GM21526 (cell line): Measurements from ENCODE around the gene KCNH5.

ENCODE experiments used
- ATAC-seq: cut with Tn5 transposase; IDR thresholded peaks from one replicate; pipeline ENCODE4 v1.9.1; 2021; ENCODE audit warnings: moderate library complexity; ENCODE audit not compliant: unreplicated experiment, low FRiP score

Gene KCNH5

GRCh38 chr14:63009495-63009894, 35.8 kb downstream of the KCNH5 start:
- no peak for ATAC-seq

GRCh38 chr14:63006531-63006930, 38.7 kb downstream of the KCNH5 start:
- ATAC-seq, result no peak

- ATAC-seq, result no peak
Observed at GRCh38 chr14:62994096-62994495, 51.2 kb downstream of the KCNH5 start.

GRCh38 chr14:62988967-62989366, 56.3 kb downstream of the KCNH5 start:
- ATAC-seq, result no peak

GRCh38 chr14:62983821-62984220, 61.4 kb downstream of the KCNH5 start:
- no peak for ATAC-seq

- no peak for ATAC-seq
Observed at GRCh38 chr14:62980693-62981092, 64.6 kb downstream of the KCNH5 start.

DNA sequence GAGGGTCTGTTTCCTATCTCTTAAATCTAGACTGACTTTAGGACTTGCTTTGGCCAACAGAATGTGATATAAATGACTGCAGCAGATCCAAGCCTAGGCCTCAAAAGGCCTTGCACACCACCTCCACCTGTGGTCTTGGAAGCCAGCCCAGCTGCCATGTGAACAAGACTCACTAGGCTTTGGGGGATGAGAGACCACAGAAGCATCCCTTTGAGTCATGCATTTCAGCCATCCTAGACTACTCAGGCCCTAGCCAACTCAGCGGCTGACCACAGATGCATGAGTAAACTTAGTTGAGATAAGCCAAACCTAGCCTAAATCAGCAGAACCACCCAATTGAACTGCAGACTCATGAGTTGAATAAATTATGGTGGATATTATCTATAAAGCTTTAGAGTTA, 87.7 kb downstream of the KCNH5 start:
- no peak for ATAC-seq

DNA sequence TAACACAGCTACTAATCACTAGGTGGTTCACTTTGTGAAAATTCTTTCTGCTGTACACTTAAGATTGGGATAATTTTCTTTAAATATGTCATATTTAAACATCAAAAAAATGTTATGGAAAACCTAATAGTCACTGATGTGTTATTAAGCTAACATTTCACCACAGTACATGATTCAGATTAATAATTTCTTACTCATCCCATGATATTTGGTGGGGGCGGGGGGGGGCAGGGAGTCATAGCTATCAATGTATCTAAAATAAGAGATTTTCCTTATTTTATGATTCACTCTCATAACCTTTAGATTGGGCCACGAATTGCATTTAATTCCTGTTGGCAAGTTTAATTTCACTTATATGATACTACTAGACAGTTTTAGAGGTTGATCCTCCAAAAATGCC, 88.8 kb downstream of the KCNH5 start:
- no peak for ATAC-seq

DNA sequence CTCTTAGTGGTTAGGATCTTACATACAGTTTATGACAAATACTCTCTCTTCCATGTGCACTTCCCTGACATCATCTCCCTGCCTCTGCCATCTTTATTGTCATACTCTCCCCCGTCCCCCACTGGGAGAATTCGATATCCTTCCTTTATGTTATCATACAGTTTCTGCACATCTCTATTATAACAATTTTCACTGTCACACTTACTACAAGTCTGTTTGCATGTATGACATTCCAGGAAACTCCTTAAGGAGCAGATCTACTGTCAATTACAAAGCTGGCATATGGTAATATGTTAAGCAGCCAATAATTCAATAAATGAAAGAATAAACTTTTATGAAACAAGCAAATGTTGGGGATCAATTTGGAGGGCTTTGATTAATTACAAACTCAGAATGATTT, 91.1 kb downstream of the KCNH5 start:
- no peak for ATAC-seq

DNA sequence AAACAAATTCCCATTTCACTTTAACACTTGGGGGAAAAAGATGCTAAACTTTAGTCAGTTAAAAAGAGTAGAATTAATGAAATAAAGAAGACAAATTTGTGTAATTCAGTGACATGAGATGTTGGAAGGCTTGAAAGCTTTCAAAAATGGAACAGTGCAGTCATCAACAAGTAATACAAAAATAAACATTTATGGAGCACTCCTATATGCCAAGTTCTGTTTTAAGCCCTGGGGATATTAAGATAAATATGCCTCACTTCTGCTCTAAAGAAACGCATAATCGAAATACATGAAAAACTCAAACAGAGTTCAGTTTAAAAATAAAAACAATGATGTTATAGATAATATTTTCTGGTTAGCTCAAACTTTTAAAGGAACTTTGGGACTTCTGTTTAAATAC, 93.0 kb downstream of the KCNH5 start:
- ATAC-seq, result no peak

GRCh38 chr14:62947301-62947700, 98.0 kb downstream of the KCNH5 start:
- ATAC-seq, result no peak

DNA sequence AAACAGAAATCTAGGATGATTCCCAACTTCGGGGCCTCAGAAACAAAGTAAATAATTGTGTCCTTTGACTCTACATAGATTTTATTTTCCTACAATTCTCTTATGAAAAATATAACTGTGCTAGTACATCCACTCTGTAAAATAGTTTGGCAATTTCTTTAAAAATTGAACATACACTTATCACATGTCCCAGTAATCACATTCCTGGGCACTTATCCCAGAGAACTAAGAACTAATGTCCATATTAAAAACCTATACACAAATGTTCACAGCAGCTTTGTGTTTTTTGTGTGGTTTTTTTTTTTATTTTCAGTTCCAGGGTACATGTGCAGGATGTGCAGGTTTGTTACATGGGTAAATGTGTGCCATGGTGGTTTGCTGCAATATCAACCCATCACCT, 99.0 kb downstream of the KCNH5 start:
- no peak for ATAC-seq

DNA sequence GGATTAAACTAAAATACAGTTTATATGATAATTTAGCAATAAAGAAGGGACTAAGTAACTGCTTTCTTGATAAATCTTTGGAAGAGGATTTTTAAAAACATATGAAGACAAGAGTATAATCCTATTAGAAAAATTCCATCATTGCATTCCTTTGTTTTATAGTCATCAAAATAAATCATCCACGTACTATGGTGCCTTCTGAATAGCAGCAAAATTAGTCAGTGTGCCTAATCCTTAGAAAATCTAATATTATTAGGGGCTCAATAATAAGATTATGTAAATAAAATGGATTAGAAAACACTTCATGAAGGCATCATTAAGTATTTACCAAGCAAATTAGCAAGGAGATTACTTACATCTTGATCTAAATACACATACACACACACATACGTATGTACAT, 102.1 kb downstream of the KCNH5 start:
- no peak for ATAC-seq

DNA sequence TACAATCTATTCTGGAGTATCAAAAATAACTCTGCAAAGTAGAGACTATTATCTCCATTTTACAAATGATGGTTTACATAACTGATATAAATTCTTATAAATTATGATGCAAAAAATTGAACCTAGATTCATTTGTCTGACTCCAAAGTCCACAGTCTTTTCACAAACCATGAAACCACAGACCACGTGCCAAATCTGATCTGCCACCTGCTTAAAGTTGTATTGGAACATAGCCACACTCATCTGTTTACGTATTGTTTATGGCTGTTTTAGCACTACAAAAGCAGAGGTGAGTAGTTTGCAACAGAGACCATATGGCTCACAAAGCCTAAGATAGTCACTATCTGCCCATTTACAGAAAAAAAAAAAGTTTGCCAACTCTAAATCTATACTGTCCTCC, 105.3 kb downstream of the KCNH5 start:
- ATAC-seq, result no peak

DNA sequence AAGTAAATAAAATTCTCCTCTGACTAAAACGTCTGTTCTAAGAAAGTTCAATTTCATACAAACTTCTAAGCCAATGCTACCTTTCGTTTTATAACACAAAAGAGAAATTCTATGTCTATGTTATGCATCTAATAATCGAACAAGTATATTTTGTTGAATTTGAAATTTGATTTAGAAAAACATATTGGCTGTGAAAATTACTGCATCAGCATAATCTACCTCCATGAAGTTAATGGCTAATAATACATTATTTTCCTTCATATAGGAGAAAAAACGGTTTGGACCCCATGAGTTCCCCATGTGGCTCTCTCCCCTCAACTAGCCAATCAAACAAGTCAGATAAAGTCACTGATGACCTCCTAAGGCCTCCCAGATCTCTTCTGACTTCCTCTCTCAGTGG, 106.5 kb downstream of the KCNH5 start:
- ATAC-seq, result no peak

DNA sequence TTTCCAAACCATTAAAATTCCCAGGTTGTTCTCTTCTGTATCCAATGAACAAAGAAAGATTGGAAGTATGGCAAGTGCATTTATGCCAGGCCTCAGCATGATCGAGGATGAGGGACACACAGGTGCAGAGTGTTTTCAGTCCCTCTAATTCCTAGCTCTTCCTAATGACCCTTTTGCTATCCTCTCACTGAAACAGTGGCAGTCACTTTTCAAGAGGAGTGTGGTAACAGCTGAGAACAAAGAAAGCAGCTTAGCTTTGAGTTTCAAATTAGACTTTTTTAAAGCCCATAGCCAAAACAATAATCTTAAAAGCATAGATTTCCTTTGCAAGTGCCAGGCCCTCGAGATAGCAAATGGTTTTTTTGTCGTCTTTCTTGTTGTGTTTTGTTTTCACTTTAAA, 110.8 kb downstream of the KCNH5 start:
- no peak for ATAC-seq

DNA sequence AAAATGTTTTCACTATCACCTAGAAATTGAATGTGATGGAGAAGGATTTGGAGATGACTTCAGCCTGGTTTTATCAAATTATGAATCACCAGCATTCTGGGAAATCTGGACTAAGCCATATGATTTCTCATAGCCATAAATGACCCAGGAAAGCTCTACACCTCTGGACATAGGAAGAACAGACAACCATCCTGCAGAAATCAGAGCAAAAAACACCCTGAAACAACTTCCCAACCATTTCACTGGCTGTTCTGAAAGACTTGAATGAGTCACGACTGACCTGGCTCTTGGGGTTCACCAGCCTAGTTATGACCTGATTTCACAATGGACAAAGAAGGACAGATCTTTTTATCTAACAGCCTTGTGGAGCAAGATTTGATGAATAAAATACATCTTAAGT, 123.8 kb downstream of the KCNH5 start:
- ATAC-seq, result no peak

- no peak for ATAC-seq
Observed at GRCh38 chr14:62916551-62916950, 128.7 kb downstream of the KCNH5 start.

DNA sequence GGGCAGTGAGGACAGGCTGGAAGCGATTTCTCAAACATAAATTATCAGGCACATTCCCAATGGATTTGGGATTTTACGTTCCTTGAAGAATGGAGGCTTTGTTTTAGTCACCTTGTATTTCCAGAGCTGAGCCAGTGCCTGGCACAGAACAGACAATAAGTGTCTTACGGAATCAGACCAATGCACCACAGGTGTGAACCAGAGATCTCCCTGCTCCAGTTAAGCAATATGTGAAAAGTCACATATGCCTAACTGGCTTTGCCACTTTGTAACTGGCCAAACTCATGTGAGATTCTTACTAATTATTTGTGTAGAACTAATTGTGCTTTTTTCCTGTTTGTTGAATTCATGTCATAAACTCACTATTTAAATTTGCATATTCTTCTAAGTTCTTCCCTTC, 130.4 kb downstream of the KCNH5 start:
- ATAC-seq, result no peak

GRCh38 chr14:62914025-62914424, 131.2 kb downstream of the KCNH5 start:
- ATAC-seq, result no peak

- ATAC-seq, result no peak
Observed at GRCh38 chr14:62908506-62908905, 136.8 kb downstream of the KCNH5 start.

- no peak for ATAC-seq
Observed at GRCh38 chr14:62905566-62905965, 139.7 kb downstream of the KCNH5 start.

DNA sequence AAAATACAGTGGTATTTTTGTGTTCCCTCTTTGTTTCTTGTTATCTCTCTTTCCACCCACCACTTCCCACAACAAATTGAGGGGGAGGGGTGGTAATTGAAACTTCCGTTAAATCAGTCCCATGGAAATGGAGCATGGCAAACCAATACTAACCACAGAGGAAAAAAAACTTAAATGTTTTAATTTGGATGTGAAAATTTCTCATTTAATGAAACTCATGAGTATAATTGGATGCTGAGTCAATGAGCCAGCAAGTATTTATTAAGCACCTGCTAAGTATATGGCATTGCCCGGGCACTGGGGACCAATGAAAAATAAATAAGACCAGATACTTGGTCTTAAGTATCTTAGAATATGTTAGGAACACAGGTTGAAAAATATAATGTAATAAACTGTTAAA, 147.5 kb downstream of the KCNH5 start:
- no peak for ATAC-seq
